Muscle of back (tissue), 11 donors: ENCODE measurements around the gene TNS3. TPM values are rescaled to one million over a fixed set of nuclear protein-coding genes. Genes with fewer than 3 reads are reported as not detected.
"Not testable (repeated sequence)": the region's sequence is repeated elsewhere in the genome, so short reads cannot be mapped to it uniquely, and the experiment has no call there.

Experiments
- DNase-seq, 3 donors: peaks; one replicate each; pipeline versions ENCODE4 v3.0.0 to v3.0.0-alpha.2; 2013
- polyA plus RNA-seq, 10 donors: library from polyadenylated mRNA; unstranded; fragments of 120-200 nt; gene quantifications; one replicate each; pipeline ENCODE4 v1.2.1, GENCODE V29; 2013; ENCODE audit not compliant: insufficient read length in 10 of 10

Gene TNS3
- polyA plus RNA-seq, 10 donors, result 24.5 to 51.0 (median 27.3) TPM

DNA sequence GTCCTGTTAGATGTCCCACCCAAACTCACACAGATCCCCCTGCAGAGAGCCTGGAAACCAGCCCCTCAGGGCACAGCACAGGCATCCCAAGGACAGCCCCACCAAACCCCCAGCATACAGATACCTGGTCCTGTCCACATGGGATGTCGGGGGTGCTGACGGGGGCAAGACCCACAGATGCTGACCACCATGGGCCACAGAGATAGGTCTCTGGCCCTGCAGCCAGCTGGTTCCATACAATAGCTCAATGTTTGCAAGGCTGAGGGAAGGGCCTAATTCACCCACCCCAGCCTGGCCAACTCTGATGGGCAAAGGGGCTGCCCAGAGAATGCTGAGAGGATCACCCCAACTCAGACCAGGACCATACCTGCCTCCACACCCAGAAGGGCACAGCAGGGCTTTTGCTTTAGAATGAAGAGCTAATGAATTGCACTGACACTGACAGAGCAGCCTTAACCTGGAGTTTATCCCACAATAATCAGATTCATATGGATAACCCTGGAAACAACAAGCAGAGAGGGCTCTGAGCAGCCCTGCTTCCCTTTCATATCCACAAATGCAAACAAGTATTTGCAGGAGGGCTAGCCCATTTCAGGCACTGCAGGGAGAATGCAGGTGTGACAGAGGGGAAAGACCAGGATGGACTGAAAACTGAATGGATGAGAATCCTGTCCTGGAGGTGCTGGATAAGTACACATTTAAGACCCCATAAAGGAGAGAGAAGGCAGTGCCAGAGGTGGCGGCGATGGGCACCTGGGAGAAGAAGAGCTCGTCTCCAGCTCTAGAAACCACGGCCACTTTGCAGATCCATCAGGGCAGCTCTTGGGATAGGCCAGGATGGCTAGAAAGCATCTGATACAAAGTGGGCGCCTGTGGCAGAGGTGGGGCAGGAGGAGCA, 126.7 kb downstream of the TNS3 start:
- DNase-seq, result no peak

DNA sequence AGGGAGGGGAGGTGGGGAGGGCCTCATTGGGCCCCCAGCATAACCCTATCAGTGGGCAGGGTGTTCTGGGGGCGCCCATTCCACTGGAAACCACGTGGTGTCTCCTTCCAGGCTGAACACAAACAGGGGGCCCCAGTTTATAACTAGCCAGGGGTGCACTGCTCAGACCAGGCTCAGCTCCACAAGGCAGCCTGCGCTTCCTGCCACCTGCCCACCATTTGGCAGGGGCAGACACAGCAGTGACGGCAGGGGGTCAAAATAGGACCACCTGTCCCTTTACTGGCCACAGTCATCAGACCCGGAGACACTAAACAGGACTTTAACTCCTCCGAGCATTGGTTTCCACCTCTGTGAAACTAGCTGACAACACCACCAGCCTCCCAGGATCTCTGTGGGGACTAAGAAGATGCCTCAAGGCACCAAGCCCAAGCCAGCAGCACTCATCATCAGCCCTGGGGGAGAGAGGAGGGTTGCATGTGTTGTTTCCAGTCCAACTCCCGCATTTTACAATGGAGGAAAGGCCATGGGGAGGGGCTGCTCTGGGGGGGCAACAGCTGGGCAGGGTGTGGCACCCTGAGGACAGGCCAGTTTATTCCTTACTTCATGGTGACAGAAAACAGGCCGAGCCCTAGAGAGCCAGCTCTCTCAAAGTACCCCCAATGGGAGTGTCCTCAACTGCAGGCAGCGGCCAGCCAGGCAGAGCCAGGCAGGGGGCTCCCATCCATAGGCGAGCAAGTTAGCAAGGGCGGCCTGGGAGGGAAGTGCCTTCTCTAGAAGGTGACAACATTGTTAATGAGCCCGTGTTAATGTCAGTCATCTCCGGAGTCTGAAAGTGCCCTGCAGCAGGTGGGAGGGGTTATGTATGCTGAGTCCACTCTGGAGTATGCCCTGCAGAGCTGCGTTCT, 127.6 kb downstream of the TNS3 start:
- peak; percentile 39 to 57 (median 56) for DNase-seq

DNA sequence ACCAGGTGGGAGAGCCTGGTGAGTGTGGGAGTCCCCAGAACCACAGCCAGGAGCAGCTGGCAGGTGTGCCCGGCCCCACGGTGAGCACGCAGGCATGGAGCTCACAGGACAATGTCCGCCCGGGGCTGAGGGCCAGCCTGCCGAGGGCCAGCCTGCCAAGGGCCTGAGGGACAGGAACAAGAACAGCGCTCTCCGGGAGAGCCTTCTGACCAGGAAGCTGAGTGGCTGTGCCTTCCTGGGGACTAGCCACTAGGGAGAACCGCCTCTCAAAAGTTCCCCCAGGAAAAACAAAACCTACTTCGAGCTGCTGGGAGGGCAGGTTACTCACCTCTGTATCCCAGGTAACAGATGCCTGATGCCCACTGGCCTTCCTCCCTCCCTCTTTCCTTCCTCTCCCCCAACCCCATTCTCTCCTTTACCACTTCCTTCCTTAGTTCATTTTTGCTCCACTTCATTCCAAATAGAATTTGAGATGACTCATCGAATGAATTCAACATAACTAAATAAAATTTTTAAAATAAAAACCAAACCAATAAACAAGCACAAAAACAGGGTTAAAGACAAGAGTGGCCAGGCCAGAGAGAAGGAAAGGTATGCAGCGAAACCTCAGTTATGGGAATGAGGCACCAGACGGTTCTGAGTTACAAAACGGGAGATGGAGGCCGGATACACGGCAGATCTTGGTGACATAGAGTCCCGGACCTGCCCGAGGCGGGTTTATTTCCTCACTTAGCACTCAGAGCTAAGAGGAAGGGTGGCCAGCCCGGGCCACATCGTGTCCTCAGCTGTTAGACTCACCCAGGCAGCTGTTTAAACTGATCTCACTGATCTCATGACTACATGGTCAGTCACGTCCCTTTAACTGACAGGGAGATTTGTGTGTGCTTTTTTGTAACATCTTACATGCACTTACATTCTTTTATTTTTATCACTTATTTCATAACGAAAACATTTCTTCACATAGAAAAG, 128.5 kb downstream of the TNS3 start:
- DNase-seq, result peak; percentile 61 to 85 (median 78)

DNA sequence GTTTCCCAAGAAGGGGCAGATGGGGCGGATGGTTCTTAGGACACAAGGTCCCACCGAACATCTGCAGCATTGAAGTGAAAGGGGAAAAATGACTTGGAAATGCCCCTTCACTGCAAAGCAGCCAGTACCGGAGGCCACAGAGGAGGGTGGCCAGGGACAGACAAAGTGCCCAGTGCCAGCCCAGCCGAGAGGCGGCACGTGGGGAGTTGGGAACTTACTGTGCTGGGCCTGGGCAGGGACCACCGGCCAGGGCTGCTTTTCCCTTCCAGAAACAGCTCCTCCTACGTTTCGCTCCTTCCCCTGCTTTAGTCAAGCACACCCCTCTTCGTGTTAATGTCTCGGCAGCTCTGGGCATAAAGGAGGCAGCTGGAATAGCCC, 129.2 kb downstream of the TNS3 start:
- DNase-seq, result no peak

DNA sequence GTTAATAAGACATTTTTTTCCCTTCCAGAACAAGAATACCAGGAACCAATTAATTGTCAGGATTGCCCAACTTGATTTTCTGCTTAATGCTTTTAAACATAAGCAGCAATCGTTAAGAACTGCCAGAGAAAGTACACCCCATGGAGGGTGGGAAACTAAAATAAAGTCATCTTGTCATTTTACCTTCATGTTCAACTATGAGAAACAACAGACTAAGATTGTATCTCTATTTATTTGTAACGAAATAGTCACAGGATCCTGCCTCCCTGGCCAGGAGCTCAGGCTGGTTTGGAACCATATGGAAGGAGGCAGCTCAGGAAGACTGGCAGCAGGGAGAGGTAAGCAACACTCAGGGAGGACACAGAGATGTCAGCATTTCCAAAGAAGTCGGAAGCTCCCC, 129.6 kb downstream of the TNS3 start:
- no peak for DNase-seq

DNA sequence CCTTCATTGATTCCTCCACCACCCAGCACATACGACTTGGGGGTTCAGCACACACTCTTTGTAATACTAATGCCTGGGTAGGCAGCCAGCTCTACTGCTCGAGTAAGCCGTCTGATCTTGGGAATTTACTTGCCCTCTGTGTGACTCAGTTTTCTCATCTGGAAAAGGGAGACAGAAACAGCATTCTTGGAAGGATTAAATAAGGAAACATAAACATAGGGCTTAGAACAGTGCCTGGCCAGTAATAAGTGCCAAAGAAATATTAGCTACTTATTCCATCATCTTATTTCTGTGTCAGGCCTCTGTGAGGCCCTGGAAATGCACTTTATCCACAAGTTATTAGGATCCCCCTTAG, 130.1 kb downstream of the TNS3 start:
- no peak for DNase-seq

DNA sequence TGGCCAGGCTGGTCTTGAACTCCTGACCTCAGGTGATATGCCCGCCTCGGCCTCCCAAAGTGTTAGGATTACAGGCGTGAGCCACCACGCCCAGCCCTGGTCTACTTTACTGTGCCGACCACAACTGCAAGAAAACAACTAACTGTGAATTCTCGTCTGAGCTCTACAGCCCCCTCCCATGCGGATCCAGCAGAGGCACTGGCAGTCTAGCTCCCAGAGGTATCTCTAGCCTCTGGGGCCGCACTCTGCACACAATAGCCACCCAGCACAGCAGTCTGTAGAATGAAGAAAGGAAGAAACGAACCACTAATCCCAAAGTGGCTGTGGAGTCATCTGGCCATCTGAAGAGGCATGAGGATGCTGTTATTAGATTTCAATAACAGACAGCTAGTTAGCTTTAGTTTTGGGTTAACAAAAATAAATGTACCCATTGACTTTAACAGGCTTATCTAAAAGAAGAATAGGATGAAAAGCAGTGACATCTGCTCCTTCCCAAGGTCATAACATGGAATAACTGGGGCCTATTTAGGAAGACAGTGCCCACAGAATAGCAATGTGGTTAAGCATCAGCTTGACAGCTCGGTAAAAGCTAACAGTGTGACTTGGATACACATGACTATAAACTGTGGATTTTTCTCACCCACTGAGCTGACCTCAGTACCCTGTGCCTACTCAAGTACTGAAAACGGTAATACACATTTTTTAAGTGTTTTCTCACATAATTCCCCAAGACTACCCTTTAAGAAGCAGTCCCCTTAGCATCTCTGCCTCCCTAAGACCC, 131.9 kb downstream of the TNS3 start:
- no peak for DNase-seq

DNA sequence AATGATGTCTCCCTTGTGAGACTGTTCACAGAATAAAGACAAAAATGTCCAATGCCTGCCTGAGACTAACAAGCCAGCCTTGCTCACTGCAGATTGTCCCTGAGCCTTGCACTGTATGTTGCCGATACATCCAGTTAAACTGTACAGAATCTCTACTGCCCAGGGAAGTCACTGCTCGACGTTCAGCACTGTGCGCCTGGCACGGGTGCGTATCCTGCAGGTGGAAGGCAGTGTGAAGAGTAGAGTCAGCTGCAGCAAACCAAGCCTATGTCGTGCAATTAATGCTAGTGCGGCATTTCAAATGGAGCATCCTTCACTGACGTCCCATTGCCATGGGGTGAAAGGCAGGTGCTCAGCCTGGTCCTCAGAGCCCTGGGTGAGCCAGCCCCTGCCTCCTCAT, 132.9 kb downstream of the TNS3 start:
- no peak for DNase-seq

DNA sequence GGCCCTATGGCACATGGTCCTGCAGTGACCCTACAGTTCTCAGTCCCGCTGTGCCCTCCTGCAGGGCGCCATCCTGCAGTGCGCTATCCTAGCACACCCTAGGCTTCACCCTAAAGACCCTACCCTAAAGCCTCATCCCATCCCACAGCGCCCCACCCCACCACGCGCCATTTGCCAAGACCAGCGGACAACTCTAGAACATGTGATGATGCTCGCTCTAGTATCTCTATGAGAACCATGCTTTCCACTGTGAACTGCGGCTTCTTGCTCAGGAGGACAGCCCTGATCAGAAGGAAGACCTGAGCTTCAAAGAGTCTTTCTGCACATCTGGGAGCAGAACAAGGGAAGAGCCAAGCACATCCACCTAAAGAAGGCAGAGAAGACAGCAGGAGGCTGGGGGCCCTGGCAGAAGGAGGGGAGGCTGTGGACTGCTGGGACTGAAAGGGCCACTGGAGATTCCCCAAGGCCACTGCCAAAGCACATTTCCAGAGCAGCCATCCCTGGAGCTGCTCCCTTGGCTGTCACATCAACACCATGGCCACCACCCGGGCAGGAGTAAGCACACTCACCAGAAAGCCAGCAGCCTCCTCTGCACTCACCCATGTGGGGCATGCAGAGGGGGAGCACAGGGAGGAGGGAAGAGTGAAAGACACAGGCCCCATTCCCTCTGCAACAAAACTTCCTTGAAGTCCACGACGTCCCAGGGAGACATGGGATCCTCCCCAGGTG, 134.1 kb downstream of the TNS3 start:
- DNase-seq, result no peak

DNA sequence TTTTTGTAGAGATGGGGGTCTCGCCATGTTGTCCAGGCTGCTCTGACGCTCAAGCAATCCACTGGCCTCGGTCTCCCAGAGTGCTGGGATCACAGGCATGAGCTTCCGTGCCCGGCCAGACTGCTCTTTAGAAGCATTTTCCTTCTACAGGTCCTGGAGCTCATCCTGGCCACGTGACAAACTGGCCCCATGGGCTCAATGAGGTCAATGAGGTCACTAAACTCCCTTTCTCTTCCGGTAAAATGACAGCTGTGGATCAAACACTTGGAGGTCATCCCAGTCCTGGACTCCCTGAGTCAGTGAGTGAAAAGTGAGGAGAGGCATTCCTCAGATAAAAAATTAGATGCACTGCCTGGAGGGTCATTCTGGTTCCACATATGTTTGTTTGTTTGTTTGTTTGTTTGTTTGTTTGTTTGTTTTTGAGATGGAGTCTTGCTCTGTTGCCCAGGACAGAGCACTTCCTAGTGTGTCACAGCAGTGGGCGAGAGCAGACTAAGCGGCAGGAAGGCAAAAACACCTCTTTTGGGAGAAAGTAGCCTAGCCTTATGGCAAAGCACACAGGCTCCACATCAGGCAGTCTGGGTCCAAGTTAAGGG, 134.9 kb downstream of the TNS3 start:
- no peak for DNase-seq

DNA sequence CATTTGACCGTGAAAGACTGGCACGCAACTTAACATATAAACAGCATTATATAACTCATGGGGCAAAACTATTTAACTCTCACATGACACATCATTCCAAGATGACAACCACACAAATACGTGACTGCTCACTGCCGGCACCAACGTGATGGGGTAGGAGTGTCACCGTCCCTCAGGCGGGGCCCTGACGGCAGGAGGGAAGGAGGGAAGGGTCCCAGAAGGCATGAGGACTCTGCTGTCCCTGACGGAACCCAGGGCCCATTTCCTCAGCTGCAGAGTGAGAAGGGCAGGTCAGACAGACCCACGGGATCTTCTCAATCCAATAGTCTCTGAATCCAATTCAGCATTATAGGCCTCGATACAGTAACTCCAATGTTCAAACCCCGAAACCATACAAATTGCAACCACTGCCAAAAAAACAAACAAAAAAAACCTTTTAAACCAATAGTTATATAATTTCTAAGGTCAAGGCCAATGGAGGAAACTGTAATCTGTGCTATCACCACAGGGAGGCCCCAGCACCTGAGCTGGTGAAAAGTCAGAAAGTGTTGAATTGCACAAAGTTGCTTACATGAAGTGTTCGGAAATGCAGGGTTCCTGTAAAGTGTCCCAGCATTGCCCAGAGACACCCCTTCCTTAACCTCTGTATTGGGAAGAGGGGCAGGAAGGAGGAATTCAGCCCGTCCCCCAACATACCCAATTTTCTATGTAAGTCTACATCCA, 137.4 kb downstream of the TNS3 start:
- no peak for DNase-seq

DNA sequence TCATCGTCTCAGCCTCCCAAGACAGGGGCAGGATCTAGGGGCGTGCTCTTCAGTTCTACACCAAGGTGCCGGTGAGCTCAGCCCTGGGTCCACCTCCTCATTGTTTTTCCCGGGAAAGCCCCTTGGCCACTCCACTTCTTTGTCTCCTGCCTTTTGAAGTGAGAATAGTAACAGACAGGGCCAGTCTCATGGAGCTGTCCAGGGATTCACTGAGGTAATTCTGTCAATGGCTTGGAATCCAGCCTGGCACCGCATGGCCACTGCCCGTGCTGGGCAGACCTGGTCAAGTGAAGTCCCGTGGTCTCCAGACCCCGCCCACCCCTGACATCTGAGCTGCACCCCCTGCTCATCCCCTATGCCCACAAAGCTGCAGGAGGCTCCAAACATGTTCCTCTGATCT, 138.9 kb downstream of the TNS3 start:
- DNase-seq, result no peak

DNA sequence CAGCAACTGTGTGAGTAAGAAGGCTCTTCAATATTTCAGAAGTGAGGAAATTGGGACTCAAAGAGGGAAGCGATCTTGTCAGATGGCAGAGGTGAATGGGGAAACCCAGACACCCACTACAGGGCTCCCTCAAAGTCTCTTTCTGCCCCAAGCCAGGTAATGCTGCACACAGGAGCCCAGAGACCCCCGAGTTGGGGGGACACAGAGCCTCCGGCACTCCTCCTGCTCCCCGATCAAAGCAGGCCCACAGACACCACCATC, 139.4 kb downstream of the TNS3 start:
- DNase-seq, result no peak

DNA sequence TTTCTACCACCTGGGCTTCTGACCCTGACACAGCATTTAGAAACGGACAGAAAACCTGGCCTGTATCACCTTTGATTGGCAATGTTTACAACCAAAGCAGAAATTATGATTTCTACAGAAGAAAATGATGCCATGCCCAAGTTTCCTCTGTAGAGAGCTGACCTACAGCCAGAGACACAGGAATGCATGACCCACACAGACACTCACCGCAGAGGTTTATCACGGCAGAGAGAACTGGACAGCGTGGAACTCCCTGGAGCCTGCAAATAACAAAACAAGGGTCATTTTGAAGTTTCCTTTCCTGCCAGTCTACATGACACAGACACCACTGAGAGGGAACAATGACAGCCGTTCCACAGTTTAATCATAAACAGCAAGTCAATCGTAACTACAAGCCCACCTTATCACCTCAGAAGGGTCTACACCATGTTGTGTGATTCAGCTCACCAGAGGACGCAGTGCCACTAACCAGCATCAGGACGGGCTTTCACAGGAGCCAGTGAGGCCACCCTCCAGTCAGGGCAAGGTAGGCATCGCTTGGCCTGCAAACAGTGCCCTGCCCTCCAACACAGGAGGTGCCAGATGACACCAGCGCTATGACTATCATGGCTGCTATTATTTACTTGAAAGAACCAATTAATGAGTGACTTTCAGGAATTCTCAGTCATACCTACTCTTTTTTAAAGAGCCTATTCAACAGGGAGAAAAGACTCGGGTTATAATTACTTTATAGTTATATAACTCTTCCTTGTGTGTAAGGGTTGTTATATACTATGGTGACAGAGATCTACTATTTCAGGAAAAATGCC, 139.9 kb downstream of the TNS3 start:
- no peak for DNase-seq

DNA sequence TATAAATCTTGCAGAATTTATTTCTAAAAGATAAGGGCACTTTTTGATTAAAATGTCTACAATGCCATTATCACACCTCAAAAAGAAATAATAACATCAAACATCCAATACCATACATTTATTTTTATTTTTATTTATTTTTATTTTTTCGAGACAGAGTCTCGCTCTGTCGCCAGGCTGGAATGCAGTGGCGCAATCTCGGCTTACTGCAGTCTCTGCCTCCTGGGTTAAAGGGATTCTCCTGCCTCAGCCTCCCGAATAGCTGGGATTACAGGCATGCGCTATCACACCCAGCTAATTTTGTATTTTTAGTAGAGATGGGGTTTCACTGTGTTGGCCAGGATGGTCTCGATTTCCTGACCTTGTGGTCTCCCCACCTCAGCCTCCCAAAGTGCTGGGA, 140.9 kb downstream of the TNS3 start:
- not testable (repeated sequence) for DNase-seq

DNA sequence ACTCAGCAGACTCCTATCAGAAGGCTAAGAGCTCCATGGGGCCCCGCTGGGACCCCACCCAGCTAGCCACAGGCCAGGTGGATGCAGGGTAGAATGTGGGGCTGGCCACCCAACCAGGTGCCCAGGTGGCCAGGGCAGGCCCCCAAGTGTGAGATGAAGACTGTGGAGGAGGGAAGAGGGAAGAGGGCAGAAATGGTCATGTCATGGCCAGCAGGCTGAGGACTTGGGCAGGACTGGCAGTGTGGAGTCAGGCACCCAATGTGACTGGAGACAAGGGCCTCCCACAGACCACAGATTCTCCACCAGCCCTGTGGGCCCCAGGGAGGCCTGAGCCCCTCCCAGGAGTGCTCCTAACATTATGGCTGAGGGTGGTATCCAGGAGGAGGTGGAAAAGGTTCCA, 141.6 kb downstream of the TNS3 start:
- DNase-seq, result no peak

DNA sequence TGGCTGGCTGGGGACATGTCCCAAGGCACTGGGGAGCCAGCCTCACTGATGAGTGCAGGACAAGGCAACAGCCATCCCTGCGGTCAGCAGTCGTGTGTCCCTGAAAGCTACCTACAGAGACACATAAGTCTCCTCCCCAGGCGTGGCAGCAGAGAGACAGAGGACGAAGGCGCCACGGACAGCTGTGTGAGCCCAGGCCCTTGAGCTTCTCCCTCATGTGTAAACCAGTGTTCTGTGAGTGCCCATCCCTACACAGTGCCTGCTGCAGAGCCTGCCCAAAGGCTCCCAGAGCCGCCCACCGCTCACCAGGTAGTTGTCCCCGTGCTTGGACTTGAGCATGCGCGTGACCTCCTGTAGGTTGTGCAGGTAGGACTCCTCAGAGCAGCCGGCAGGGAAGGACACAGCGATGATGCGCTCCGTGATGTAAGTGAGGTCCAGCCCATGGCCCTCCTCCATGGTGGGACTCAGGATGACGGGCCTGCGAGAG, 142.7 kb downstream of the TNS3 start:
- DNase-seq, result no peak

DNA sequence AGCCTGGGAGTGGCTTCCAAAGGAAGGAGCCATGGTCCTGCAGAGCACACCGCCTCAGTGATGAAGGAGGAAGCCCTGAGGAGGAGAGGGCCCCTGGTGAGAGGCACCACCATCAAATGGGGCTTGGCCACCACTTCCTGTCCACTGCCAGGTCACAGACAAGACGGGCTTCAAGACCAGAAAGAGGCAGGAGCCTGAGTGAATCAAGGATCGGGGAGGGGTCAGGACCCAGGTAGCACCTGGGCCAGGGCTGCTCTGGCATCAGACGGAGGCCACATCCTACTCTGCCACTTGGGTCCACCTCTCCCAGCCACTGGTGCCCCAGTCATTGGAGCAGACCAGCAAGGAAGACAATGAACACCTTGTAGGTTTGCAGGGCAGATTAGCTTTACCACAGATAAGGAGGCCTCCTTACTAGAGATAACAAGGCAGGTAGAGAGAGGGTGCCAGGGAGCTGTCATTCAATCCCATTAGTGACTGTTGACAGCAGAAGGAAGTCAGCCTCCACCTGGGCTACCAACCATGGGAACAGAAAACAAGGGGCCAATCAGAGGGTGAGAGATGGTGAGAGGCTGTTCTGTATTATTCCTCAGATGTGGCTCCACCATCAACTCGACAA, 143.4 kb downstream of the TNS3 start:
- no peak for DNase-seq
